ENCODE results near the gene SCAF8. TPM values are rescaled to one million over a fixed set of nuclear protein-coding genes. Genes with fewer than 3 reads are reported as not detected.
A peak's percentile ranks its signal among the peaks of the same experiment; 100 is the strongest.

The SCAF8 gene
- polyA plus RNA-seq, 1 donor from 2014 or later, result 34.1 TPM

DNA sequence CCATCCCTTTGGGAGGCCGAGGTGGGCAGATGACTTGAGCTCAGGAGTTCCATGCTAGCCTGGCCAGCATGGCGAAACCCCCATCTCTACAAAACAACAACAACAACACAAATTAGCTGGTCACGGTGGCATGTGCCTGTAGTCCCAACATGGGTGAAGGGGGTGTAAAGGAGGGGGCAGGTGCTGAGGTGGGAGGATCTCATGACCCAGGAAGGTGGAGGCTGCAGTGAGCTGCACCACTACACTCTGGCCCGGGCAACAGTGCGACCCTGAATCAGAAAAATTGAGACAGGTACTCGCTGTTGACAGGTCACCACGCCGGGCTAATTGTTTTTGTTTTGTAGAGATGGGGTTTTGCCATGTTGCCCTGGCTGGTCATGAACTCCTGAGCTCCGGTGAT, 4.2 kb downstream of the SCAF8 start:
- peaks cover 41% of the 10 kb centered on the region for H4K20me1 ChIP-seq (ENCODE audit: insufficient read depth)
- no peak overlapping the region for H3K27ac ChIP-seq (ENCODE audit: low read length)
- no peaks in the 10 kb centered on the region for H3F3A ChIP-seq (ENCODE audit: insufficient read depth, low read length, poor library complexity, severe bottlenecking)
- H2AFZ ChIP-seq (ENCODE audit: low read depth, low read length), result no peak overlapping the region
- no peaks in the 10 kb centered on the region for H3K36me3 ChIP-seq (ENCODE audit: insufficient read depth, low read length)
- no peak for TF ChIP-seq MXI1 (conservative IDR thresholded peaks at IDR 0.05; ENCODE audit: poor library complexity, severe bottlenecking)
- no peak for TF ChIP-seq CTCF (IDR thresholded peaks at IDR 0.05; ENCODE audit: poor library complexity, severe bottlenecking)
- TF ChIP-seq, protein P1, sequence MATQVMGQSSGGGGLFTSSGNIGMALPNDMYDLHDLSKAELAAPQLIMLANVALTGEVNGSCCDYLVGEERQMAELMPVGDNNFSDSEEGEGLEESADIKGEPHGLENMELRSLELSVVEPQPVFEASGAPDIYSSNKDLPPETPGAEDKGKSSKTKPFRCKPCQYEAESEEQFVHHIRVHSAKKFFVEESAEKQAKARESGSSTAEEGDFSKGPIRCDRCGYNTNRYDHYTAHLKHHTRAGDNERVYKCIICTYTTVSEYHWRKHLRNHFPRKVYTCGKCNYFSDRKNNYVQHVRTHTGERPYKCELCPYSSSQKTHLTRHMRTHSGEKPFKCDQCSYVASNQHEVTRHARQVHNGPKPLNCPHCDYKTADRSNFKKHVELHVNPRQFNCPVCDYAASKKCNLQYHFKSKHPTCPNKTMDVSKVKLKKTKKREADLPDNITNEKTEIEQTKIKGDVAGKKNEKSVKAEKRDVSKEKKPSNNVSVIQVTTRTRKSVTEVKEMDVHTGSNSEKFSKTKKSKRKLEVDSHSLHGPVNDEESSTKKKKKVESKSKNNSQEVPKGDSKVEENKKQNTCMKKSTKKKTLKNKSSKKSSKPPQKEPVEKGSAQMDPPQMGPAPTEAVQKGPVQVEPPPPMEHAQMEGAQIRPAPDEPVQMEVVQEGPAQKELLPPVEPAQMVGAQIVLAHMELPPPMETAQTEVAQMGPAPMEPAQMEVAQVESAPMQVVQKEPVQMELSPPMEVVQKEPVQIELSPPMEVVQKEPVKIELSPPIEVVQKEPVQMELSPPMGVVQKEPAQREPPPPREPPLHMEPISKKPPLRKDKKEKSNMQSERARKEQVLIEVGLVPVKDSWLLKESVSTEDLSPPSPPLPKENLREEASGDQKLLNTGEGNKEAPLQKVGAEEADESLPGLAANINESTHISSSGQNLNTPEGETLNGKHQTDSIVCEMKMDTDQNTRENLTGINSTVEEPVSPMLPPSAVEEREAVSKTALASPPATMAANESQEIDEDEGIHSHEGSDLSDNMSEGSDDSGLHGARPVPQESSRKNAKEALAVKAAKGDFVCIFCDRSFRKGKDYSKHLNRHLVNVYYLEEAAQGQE (IDR thresholded peaks at IDR 0.05; ENCODE audit: borderline replicate concordance), result no peak
- peak overlapping the region; percentile 37 for H3K4me2 ChIP-seq (ENCODE audit: low read length)
- no peak overlapping the region for H3K9ac ChIP-seq (ENCODE audit: low read length)
- no peaks in the 10 kb centered on the region for H3K9me3 ChIP-seq (ENCODE audit: low read length)
- H3K27me3 ChIP-seq (ENCODE audit: insufficient read depth, low read depth, low read length), result no peaks in the 10 kb centered on the region
- H3K9me2 ChIP-seq (ENCODE audit: insufficient read depth, low read length), result no peaks in the 10 kb centered on the region
- peaks cover 73% of the 10 kb centered on the region for H3K79me2 ChIP-seq (replicated peaks; ENCODE audit: insufficient read depth, low read length)
- H3K4me3 ChIP-seq (ENCODE audit: low read length), result peak overlapping the region; percentile 21

GRCh38 chr6:154738551-154738961, 5.3 kb downstream of the SCAF8 start:
- Histone ChIP-seq H3K9ac (ENCODE audit: low read length) (no peak overlapping the region), H3K9me3 (ENCODE audit: low read length) (no peaks in the 10 kb centered on the region), H3K79me2 (replicated peaks; ENCODE audit: insufficient read depth, low read length) (peaks cover 84% of the 10 kb centered on the region), H4K20me1 (ENCODE audit: insufficient read depth) (peaks cover 45% of the 10 kb centered on the region), H3F3A (ENCODE audit: insufficient read depth, low read length, poor library complexity, severe bottlenecking) (no peaks in the 10 kb centered on the region), H3K4me2 (ENCODE audit: low read length) (no peak overlapping the region), H2AFZ (ENCODE audit: low read depth, low read length) (no peak overlapping the region), H3K36me3 (ENCODE audit: insufficient read depth, low read length) (no peaks in the 10 kb centered on the region), H3K4me3 (ENCODE audit: low read length) (peak overlapping the region; percentile 26), H3K9me2 (ENCODE audit: insufficient read depth, low read length) (no peaks in the 10 kb centered on the region), H3K27ac (ENCODE audit: low read length) (no peak overlapping the region), H3K27me3 (ENCODE audit: insufficient read depth, low read depth, low read length) (no peaks in the 10 kb centered on the region)
- no peak for TF ChIP-seq EP300 (conservative IDR thresholded peaks at IDR 0.05; ENCODE audit: poor library complexity, severe bottlenecking)
- TF ChIP-seq TAF1 (IDR thresholded peaks at IDR 0.05; ENCODE audit: low read depth), result no peak
- no peak for TF ChIP-seq CTCF (IDR thresholded peaks at IDR 0.05; ENCODE audit: poor library complexity, severe bottlenecking)

DNA sequence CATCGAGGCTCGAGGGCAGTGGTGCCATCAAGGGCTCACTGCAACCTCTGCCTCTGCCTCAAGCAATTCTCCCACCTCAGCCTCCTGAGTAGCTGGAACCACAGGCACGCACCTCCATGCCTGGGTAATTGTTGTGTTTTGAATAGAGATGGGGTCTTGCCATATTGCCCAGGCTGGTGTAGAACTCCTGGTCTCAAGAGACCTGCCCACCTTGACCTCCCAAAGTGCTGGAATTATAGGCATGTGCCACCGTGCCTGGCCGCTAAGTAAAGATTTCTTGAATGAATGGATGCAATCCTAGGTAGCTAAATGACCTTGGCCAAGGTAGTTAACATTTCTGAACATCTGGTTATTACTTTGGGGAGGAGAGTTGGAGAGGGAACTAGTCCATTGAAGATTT, 7.4 kb downstream of the SCAF8 start:
- no peaks in the 10 kb centered on the region for H3F3A ChIP-seq (ENCODE audit: insufficient read depth, low read length, poor library complexity, severe bottlenecking)
- no peaks in the 10 kb centered on the region for H3K36me3 ChIP-seq (ENCODE audit: insufficient read depth, low read length)
- H3K9ac ChIP-seq (ENCODE audit: low read length), result no peak overlapping the region
- no peak overlapping the region for H3K4me2 ChIP-seq (ENCODE audit: low read length)
- no peak for TF ChIP-seq MXI1 (conservative IDR thresholded peaks at IDR 0.05; ENCODE audit: poor library complexity, severe bottlenecking)
- no peak for TF ChIP-seq SMC3 (conservative IDR thresholded peaks at IDR 0.05; ENCODE audit: poor library complexity)
- TF ChIP-seq, protein P1 (IDR thresholded peaks at IDR 0.05; ENCODE audit: borderline replicate concordance), result no peak
- no peak for TF ChIP-seq RAD21 (conservative IDR thresholded peaks at IDR 0.05)
- TF ChIP-seq TAF1 (IDR thresholded peaks at IDR 0.05; ENCODE audit: low read depth), result no peak
- no peak for TF ChIP-seq CTCF (IDR thresholded peaks at IDR 0.05; ENCODE audit: poor library complexity, severe bottlenecking)
- TF ChIP-seq POLR2AphosphoS5 (IDR thresholded peaks at IDR 0.05), result no peak
- no peak for TF ChIP-seq EP300 (conservative IDR thresholded peaks at IDR 0.05; ENCODE audit: poor library complexity, severe bottlenecking)
- H3K9me3 ChIP-seq (ENCODE audit: low read length), result no peaks in the 10 kb centered on the region
- H4K20me1 ChIP-seq (ENCODE audit: insufficient read depth), result peaks cover 47% of the 10 kb centered on the region
- no peak overlapping the region for H2AFZ ChIP-seq (ENCODE audit: low read depth, low read length)
- no peaks in the 10 kb centered on the region for H3K9me2 ChIP-seq (ENCODE audit: insufficient read depth, low read length)
- no peaks in the 10 kb centered on the region for H3K27me3 ChIP-seq (ENCODE audit: insufficient read depth, low read depth, low read length)
- H3K27ac ChIP-seq (ENCODE audit: low read length), result no peak overlapping the region
- H3K79me2 ChIP-seq (replicated peaks; ENCODE audit: insufficient read depth, low read length), result peaks cover 98% of the 10 kb centered on the region
- H3K4me3 ChIP-seq (ENCODE audit: low read length), result no peak overlapping the region
